ENCODE data around the gene CBX1.
"Not testable (repeated sequence)": the region's sequence is repeated elsewhere in the genome, so short reads cannot be mapped to it uniquely, and the experiment has no call there.

Gene CBX1

DNA sequence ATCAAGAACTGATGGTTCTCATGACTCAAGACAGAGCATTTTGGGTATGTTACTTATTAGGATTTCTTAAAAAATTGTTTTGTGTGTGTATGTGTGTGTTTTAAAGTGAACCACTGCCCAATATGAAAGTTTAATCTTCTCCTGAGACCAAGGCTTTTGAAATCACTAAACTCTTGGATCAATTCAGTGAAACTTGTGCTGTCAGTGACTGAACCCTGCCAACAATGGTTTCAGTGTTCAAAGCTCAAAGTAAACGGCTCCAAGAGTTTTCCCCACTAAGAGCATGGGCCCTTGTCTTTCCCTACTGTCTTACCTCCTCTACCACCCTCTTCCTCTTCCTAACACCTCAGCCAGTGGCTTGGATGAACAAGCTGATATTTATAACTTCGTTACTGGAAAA is 31.1 kb downstream of the CBX1 start:
- no peak for DNase-seq

DNA sequence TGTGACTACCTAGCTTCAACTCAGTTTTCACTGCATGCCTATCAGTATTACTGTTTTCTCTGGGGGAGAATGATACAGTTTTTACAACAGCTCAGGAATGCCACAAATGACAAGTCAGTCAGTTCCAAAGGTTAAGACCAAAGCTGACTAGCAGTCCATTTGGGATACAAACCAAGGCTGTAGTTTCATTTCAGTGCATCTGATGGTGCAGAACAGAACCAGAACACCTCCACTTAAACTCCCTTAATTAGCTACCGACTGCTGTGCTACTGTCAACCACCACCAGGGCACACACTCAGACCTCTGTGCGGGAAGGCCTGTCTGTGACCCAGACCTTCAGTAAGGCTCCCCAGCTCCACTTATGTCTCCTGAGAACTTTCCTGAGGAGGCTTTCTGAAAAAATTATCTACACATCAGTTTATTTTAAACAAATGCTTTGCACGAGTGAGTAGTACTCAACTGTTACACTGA is 32.8 kb downstream of the CBX1 start:
- DNase-seq, result no peak

DNA sequence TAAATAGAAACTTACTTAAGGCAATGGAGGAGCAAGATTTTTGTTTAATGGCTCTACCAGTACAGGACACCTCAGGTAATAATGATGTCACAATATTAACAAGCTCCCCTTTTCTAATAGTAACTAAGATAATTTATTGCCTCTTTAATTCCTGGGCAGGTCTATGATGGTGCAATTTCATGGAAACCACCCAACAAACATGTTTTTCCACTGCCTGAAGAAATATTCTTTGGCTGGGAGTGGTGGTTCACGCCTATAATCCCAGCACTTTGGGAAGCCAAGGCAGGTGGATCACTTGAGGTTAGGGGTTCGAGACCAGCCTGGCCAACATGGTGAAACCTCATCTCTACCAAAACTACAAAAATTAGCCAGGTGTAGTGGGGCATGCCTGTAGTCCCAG is 33.5 kb downstream of the CBX1 start:
- not testable (repeated sequence) for DNase-seq

DNA sequence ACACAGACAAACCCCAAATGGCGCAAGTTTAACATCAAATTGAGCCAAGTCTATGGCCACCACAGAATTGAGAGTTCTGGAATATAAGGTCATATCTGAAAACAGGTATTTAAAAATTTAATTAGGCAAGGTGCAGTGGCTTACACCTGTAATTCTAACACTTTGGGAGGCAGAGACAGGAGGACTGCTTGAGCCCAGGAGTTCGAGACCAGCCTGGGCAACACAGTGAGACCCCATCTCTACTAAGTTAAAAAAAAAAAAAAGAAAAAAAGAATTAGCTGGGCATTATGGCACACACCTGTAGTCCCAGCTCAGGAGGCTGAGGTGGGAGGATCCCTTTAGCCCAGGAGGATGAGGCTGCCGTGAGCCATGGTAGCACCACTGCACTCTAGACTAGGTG is 34.0 kb downstream of the CBX1 start:
- no peak for DNase-seq

DNA sequence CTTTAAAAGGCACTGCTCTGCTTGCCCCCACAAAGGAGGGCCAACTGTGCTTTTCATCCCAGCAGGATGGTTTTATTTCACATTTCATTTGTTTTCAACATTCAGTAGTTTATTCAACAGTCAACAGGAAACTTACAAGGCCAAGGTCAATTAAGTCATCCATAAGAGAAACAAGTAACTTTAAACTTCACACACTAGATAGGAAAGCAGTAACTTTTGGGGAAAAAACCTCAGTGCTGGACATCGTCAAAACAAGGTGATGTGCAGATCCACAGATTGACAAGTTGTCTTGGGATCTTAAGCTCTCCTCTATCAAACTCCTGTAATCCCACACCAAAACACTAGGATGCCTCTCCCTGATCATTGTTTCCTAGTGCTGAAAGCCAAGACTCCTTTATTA is 34.6 kb downstream of the CBX1 start:
- no peak for DNase-seq

DNA sequence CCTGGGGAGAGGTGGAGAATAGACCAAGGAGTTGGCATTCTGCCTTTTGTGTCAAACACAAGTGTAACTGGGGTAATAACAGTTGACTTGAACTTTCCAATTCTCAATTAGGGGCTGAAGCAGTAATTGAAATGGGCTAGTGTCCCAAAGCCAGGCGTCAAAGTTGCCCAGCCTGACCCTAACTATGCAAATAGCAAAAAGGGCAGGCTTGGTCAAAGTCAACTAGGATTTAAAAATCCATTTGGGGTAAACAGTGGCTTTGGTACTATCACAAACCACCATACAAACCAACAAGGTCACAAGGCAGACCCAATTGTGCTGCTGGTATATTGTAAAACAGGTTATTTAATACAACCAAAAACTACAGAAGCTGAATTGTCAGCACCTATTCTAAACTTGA is 35.1 kb downstream of the CBX1 start:
- no peak for DNase-seq

DNA sequence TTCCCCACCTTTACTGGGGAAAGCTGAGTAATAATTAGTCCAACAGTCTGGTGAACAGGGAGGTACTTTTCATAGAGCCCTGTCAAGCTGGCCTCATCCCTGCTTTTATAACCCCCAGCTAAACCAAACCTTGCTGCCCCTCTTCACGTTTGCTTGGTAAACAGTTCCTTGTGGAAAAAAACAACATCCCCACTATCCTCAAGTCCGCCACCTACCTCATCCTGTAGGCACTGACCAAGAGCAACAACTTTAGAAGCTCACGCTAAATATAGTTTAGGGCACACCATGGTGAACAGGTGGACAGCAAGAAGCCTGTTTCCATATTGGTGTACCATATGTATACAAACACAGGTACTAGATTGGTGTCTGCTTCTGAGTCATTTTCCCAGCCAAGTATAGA is 36.6 kb downstream of the CBX1 start:
- DNase-seq, result no peak

DNA sequence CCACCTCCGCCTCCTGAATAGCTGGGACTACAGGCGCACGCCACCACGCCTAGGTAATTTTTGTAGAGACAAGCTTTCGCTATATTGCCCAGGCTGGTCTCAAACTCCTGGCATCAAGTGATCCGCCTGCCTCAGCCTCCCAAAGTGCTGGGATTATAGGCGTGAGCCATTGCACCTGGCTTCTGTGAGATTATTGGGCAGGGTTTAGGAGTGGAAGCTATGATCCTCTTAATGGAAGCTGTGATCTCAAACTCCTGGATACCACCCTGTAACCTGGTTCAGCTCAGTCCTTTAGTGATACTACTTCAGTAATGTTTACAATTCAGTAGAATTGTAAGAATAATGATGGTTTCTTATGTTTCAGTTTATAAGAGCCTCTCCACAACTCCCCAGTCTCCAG is 39.0 kb downstream of the CBX1 start:
- no peak for DNase-seq

DNA sequence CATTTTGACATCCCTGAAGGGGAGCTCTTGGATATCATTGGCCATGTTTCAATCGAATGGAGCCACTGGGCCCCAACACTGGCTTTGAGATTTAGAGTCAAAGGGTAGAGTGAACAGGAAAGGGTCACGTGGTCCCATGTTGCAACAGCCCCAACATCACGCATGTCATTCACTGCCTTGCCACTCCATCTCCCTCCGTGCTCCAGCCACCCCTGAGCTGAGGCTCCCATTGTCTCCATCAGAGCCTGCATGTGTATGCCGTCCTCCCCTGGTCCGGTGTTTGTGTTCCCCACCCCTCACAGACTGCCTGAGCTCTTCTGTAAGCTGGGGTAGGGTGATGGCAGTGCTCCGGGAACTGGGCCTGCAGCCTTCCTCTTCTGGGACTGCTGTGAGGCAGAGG is 41.0 kb downstream of the CBX1 start:
- no peak for DNase-seq

DNA sequence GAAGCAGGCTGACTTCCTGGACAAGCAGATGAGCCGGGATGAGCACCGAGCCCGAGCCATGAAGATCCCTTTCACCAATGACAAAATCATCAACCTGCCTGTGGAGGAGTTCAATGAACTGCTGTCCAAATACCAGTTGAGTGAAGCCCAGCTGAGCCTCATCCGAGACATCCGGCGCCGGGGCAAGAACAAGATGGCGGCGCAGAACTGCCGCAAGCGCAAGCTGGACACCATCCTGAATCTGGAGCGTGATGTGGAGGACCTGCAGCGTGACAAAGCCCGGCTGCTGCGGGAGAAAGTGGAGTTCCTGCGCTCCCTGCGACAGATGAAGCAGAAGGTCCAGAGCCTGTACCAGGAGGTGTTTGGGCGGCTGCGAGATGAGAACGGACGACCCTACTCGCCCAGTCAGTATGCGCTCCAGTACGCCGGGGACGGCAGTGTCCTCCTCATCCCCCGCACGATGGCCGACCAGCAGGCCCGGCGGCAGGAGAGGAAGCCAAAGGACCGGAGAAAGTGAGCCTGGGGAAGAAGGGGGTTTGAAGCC is 42.1 kb downstream of the CBX1 start:
- DNase-seq, result no peak

DNA sequence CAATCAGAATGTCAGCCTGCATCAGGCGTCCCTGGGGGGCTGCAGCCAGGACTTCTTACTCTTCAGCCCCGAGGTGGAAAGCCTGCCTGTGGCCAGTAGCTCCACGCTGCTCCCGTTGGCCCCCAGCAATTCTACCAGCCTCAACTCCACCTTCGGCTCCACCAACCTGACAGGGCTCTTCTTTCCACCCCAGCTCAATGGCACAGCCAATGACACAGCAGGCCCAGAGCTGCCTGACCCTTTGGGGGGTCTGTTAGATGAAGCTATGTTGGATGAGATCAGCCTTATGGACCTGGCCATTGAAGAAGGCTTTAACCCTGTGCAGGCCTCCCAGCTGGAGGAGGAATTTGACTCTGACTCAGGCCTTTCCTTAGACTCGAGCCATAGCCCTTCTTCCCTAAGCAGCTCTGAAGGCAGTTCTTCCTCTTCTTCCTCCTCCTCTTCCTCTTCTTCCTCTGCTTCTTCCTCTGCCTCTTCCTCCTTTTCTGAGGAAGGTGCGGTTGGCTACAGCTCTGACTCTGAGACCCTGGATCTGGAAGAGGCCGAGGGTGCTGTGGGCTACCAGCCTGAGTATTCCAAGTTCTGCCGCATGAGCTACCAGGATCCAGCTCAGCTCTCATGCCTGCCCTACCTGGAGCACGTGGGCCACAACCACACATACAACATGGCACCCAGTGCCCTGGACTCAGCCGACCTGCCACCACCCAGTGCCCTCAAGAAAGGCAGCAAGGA is 42.7 kb downstream of the CBX1 start:
- DNase-seq, result no peak

DNA sequence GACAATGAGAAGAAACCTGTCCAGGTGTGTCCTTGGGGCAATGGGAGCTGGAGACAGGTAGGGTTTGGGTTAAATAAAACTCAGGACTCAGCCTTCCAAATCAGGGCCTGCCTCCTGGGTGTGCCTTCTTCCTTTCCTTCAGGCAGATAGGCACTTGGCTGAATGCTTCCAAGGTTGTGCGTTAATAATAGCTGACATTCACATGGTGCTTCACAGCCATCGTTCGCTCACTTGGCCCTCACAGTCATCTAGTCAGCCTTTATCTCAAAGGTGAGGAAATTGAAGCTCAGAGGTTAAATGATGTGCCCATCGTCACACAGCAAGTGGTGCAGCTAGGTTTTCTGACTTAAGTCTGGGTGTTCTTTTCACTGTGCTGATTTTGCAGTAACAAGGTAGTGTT is 43.7 kb downstream of the CBX1 start:
- no peak for DNase-seq

DNA sequence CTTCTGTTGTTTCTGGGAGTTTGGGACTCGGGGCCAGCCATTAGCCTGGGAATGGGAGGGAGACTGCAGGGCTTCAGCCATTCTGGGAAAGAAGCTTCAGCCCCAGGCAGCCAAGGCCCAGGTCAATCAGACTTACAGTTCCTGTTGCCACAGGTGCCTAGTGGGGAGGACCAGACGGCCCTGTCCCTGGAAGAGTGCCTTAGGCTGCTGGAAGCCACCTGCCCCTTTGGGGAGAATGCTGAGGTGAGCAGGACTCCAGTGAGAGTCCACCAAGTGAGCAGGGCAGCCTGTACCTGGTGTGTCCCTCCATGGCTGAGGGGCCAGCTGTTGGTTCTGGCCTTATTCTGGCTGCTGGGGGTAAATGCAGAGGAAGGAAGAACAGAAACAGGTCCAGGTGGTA is 44.4 kb downstream of the CBX1 start:
- DNase-seq, result no peak

DNA sequence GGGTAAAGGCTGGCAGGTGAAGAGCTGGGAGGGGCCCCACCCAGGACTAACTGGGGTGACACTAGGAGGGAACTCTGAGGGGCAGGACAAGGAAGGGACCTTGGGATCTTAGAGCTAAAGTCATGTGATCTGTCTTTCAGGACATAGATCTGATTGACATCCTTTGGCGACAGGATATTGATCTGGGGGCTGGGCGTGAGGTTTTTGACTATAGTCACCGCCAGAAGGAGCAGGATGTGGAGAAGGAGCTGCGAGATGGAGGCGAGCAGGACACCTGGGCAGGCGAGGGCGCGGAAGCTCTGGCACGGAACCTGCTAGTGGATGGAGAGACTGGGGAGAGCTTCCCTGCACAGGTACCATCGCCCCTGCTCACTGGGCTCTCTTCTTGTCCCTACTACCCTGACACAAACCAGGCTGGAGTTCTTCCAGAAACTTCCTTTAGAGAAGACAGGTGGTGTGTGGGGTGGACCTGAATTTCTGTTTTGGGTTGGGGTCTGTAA is 45.0 kb downstream of the CBX1 start:
- DNase-seq, result no peak

DNA sequence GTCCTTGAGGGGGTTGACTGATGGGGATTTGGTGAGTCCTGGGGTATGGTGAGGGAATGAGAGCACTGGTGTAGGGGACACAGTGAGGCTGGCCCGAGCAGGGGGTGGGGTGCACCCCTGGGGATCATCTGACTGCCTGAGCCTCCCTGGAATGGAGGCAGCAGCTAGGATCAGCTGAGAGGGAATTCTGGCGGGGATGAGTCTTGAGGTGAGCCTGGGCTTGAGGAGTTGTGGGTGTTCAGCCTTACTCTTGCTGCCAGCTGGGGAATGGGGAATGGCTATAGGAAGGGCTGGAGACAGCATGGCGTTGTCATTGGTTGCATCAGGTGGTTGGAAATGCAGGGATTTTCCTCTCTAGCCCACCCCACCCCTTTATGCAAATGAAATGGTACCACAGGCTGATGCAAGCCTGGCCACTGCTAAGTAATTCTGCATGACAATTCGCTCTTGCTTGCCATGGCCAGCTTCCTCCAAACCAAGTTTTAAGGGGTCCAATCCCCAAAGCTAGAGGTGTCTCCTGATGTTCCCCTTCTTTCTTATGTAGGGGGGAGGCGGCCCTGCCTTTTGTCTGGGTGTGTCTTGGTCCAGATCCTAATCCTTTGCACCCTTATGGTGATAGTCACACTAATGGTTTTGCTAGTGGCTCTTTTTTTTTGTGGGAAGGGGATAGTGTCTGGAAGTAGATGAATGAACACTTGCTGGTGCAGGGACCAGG is 45.6 kb downstream of the CBX1 start:
- no peak for DNase-seq

DNA sequence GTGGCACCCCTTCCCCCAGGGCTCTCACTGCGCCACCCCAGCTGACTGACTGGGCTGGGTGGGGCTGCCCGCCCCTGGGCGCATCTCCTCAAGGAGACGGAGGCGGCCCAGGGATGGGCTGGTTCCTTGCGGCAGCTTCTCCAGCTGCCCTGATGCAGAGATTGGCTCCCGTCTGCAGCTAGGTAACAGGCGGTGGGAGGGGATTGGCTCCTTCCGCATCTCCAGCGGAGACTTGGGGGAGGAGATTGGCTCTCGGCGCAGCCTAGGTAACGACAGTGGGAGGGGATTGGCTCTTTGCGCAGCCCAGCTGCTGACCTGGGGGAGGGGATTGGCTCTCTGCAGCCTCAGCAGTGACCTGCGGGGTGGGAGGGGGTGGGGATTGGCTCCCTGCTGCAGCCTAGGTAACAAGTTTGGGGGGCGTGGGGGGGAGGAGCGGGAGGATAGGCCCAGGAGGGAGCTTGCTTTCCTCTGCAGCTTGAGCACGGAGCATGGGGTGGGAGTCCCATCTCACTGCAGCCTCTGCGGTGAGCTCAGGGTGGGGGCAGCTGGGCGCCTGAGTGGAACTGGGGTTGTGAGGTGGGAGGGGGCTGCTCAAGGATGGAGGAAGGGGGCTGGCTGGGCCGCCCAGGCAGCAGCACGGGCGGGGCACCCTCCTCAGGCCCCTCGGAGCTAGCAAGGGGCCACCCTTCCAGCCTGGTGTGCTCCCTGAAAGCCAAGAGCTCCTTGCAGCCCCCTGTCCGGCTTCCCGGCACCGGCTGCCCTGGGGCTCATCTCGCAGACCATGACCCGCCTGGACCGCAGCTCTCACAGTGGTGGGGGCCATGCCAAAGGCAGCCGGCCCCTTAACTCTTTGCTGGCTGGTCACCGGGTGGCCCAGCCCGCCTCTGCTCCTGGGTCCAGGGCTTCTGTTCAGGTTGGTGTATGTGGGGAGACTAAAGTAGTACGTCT is 46.8 kb downstream of the CBX1 start:
- DNase-seq, result peak; percentile 54

DNA sequence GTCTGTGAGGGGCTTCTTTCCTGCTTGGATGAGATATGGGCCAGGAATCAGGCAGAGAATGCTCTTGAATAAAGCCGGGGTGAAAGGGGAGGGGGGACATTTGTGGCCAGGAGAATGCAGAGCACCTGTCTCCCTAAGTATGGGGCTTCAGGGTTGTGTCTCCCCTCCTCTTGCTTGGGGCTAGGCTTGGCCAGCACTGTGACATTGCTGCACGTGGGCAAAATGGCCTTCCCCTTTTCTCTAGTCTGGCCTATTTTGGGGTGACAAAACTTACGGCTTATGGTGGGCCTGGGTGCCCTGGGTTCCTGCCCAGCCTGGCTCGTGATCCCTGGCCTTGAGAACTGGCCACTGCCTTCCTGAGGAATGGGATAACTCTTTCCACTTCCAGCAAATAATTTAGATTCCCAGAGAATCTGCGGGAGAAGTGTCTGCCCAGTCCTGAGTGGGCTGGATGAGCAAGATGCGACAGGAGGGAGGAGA is 47.5 kb downstream of the CBX1 start:
- DNase-seq, result no peak

DNA sequence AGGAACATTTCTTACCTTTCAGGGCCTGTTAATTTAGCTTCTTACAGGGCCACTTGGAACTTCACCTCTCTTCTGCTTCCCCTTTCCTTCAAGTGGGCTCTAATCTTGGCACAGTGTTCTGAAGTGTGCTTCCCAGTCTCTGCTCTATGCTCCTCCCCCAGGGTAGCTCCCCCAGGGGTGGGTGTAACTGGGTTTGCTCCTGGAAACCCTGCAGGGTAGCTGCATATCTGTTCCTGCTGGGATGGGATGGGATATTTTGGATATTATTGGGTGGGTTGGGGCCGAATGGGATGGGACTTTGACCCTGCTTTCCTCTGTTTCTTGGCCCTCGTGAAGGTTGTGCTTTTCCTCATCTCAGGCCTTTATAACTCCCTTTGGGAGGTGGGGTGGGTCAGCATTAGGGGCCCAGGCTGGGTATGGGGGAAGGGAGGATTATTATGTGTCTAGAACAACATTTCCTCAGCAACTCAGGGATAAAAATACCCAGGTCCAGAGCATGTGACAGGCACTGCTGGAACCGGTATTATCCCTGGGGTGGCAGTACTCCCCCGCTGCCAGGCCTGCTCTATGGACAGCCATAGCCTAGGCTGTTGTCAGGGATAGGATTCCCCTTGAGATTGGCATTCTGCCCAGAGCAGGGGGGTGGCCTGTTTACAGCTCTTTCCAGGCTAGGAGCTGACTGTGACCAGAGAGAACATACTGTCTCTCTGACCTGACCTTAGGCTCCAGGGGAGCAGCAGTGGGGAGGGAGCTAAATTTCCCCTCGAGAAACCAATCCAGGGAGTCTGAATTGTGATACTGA is 48.1 kb downstream of the CBX1 start:
- peak; percentile 75 for DNase-seq

DNA sequence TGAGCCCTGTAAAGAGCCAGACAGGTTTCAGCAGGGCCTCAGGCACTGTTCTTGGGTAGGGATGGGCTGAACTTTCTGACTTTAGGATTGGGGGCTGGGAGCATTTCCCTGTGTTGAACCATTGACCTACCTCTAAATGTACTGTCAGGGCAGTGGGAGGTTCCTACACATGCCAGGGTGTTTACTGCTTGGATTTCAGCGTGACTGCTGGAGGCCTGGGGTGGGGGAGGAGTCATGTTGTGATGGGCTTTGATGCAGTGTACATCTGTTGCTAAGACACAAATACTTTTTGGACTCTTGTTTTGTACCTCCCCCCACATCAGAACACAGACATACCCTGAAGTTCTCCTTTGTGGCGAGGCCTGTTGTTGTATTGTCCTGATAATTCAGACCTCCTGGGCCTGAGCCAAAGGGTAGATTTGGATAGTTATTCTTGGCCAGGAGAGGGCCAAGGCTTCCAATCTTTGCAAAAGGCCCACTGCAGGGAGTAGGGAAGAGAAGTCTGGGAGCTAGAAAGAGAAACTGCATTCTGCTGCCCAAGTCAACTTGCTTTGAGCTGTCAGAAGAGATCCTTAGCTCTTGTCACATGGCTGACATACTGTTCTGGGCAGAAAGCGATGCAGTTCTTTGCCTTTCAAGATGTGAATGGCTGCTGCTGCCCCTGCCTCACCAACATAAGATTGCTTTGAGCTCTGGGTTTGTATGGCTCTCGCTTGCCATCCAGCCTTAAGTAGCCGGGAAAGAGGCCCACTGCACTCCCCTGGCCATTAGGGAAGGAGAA is 49.4 kb downstream of the CBX1 start:
- DNase-seq, result no peak

DNA sequence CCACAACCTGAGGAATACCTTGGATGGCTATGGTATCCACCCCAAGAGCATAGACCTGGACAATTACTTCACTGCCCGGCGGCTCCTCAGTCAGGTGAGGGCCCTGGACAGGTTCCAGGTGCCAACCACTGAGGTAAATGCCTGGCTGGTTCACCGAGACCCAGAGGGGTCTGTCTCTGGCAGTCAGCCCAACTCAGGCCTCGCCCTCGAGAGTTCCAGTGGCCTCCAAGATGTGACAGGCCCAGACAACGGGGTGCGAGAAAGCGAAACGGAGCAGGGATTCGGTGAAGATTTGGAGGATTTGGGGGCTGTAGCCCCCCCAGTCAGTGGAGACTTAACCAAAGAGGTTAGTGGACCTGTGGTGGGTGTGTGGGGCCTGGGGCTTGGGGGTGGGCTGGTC is 50.0 kb downstream of the CBX1 start:
- no peak for DNase-seq
